Osteoblast (primary cell): Measurements from ENCODE around the gene PIAS1. TPM values are rescaled to one million over a fixed set of nuclear protein-coding genes. Genes with fewer than 3 reads are reported as not detected.

Source experiments
- DNase-seq: peaks from one replicate; pipeline ENCODE4 v3.0.0; 2011; ENCODE audit warnings: low spot score, mixed read lengths; ENCODE audit not compliant: insufficient read length; ENCODE audit errors: missing footprints
- H2AFZ ChIP-seq: 2 replicates; pipeline ENCODE4 v1.6.0; 2011; ENCODE audit warnings: mild to moderate bottlenecking, low read length
- H3K27ac ChIP-seq: 2 replicates; pipeline ENCODE4 v1.5.1; 2011; ENCODE audit warnings: mild to moderate bottlenecking, low read depth, low read length, moderate library complexity
- H3K27me3 ChIP-seq: 2 replicates; pipeline ENCODE4 v1.6.0; 2012; ENCODE audit warnings: mild to moderate bottlenecking, control low read depth, inconsistent platforms, low read length, moderate library complexity; ENCODE audit not compliant: insufficient read depth
- H3K36me3 ChIP-seq: 2 replicates; pipeline ENCODE4 v1.5.1; 2011; ENCODE audit warnings: mild to moderate bottlenecking, low read length, control low read depth, moderate library complexity; ENCODE audit not compliant: insufficient read depth
- H3K4me1 ChIP-seq: 2 replicates; pipeline ENCODE4 v1.5.1; 2011; ENCODE audit warnings: mild to moderate bottlenecking, low read length, control low read depth, moderate library complexity; ENCODE audit not compliant: insufficient read depth
- H3K4me2 ChIP-seq: 2 replicates; pipeline ENCODE4 v1.6.0; 2011; ENCODE audit warnings: mild to moderate bottlenecking, low read length; ENCODE audit not compliant: insufficient read depth
- H3K4me3 ChIP-seq: fragments of 200-600 bp; sonication (generic); 3 replicates; pipeline ENCODE4 v1.5.1; 2012; ENCODE audit warnings: mild to moderate bottlenecking, low read length, inconsistent platforms; ENCODE audit not compliant: insufficient read depth
- H3K79me2 ChIP-seq: 2 replicates; pipeline ENCODE4 v1.6.0; 2012; ENCODE audit warnings: mild to moderate bottlenecking, low read length, control low read depth, inconsistent platforms; ENCODE audit not compliant: insufficient read depth
- H3K9me3 ChIP-seq: 2 replicates; pipeline ENCODE4 v1.5.1; 2011; ENCODE audit warnings: low read depth, low read length, control low read depth
- H4K20me1 ChIP-seq: 2 replicates; pipeline ENCODE4 v1.6.0; 2012; ENCODE audit warnings: mild to moderate bottlenecking, low read length, control low read depth; ENCODE audit not compliant: insufficient read depth
- total RNA-seq: library from RNA; depleted of rRNA; stranded (reverse); fragments of >200 nt; gene quantifications from 2 replicates; pipeline ENCODE4 v1.2.3, GENCODE V29; 2012
- TF ChIP-seq, protein P1 (sequence below): IDR thresholded peaks from 2 replicates; pipeline ENCODE4 v1.5.1; 2011; ENCODE audit warnings: mild to moderate bottlenecking, low read depth, low read length, moderate library complexity; ENCODE audit errors: extremely low read depth

The PIAS1 gene
- total RNA-seq, 1 donor, result 29.0 TPM

GRCh38 chr15:68214838-68215254 is 160.7 kb downstream of the PIAS1 start:
- Histone ChIP-seq H3K4me2 (no peak overlapping the region), H3K79me2 (peaks cover 53% of the 10 kb centered on the region), H3K4me1 (no peaks in the 10 kb centered on the region), H4K20me1 (peaks cover 9% of the 10 kb centered on the region), H3K9me3 (no peaks in the 10 kb centered on the region), H2AFZ (no peak overlapping the region), H3K4me3 (no peak overlapping the region), H3K36me3 (peaks cover 9% of the 10 kb centered on the region), H3K27ac (no peak overlapping the region), H3K27me3 (no peaks in the 10 kb centered on the region)
- DNase-seq, result no peak
- TF ChIP-seq, protein P1, sequence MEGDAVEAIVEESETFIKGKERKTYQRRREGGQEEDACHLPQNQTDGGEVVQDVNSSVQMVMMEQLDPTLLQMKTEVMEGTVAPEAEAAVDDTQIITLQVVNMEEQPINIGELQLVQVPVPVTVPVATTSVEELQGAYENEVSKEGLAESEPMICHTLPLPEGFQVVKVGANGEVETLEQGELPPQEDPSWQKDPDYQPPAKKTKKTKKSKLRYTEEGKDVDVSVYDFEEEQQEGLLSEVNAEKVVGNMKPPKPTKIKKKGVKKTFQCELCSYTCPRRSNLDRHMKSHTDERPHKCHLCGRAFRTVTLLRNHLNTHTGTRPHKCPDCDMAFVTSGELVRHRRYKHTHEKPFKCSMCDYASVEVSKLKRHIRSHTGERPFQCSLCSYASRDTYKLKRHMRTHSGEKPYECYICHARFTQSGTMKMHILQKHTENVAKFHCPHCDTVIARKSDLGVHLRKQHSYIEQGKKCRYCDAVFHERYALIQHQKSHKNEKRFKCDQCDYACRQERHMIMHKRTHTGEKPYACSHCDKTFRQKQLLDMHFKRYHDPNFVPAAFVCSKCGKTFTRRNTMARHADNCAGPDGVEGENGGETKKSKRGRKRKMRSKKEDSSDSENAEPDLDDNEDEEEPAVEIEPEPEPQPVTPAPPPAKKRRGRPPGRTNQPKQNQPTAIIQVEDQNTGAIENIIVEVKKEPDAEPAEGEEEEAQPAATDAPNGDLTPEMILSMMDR, result no peak

GRCh38 chr15:68217341-68217740 is 163.2 kb downstream of the PIAS1 start:
- H3K4me2 ChIP-seq, result no peak overlapping the region
- no peaks in the 10 kb centered on the region for H3K4me1 ChIP-seq
- H3K9me3 ChIP-seq, result no peaks in the 10 kb centered on the region
- no peaks in the 10 kb centered on the region for H3K27me3 ChIP-seq
- no peak for DNase-seq
- H3K27ac ChIP-seq, result no peak overlapping the region
- H2AFZ ChIP-seq, result no peak overlapping the region
- no peak overlapping the region for H3K4me3 ChIP-seq
- peaks cover 57% of the 10 kb centered on the region for H3K79me2 ChIP-seq
- peaks cover 4% of the 10 kb centered on the region for H4K20me1 ChIP-seq
- TF ChIP-seq, protein P1, result no peak
- H3K36me3 ChIP-seq, result peaks cover 9% of the 10 kb centered on the region

- Histone ChIP-seq H3K27ac (no peak overlapping the region), H3K79me2 (peaks cover 61% of the 10 kb centered on the region), H3K27me3 (no peaks in the 10 kb centered on the region), H4K20me1 (peaks cover 4% of the 10 kb centered on the region), H3K4me1 (no peaks in the 10 kb centered on the region), H3K9me3 (no peaks in the 10 kb centered on the region), H3K36me3 (peaks cover 9% of the 10 kb centered on the region), H3K4me3 (no peak overlapping the region), H2AFZ (no peak overlapping the region), H3K4me2 (no peak overlapping the region)
- TF ChIP-seq, protein P1, result no peak
- DNase-seq, result no peak
Observed at GRCh38 chr15:68218331-68218730, 164.2 kb downstream of the PIAS1 start.

- no peak for DNase-seq
- H3K4me3 ChIP-seq, result no peak overlapping the region
- H3K27ac ChIP-seq, result no peak overlapping the region
- no peaks in the 10 kb centered on the region for H3K27me3 ChIP-seq
- no peak overlapping the region for H2AFZ ChIP-seq
- TF ChIP-seq, protein P1, result no peak
- no peak overlapping the region for H3K4me2 ChIP-seq
- H4K20me1 ChIP-seq, result peaks cover 4% of the 10 kb centered on the region
- H3K79me2 ChIP-seq, result peaks cover 67% of the 10 kb centered on the region
- no peaks in the 10 kb centered on the region for H3K4me1 ChIP-seq
- H3K36me3 ChIP-seq, result peaks cover 9% of the 10 kb centered on the region
- H3K9me3 ChIP-seq, result no peaks in the 10 kb centered on the region
Observed at GRCh38 chr15:68218847-68219798, 165.0 kb downstream of the PIAS1 start.
